Body of pancreas (tissue), 4 donors: Measurements from ENCODE around the gene PCDHGA6.
"Not testable (repeated sequence)": the region's sequence is repeated elsewhere in the genome, so short reads cannot be mapped to it uniquely, and the experiment has no call there.

ENCODE experiments used
- POLR2A ChIP-seq, 3 donors: fragments of 450-650 bp; IDR thresholded peaks; one replicate each; pipeline ENCODE4 v1.6.1; 2016; ENCODE audit warnings: antibody characterized with exemption in 3 of 3, mild to moderate bottlenecking in 2 of 3
- TF ChIP-seq, protein P1 (sequence below), 7 experiments: fragments of 450-650 bp in 4 of 7; fragments of 200-600 bp in 3 of 7; sonication (generic) in 3 of 7; IDR thresholded peaks; one replicate each; pipeline ENCODE4 v1.5.1; 2016 to 2019; ENCODE audit warnings: antibody characterized with exemption in 7 of 7

DNA sequence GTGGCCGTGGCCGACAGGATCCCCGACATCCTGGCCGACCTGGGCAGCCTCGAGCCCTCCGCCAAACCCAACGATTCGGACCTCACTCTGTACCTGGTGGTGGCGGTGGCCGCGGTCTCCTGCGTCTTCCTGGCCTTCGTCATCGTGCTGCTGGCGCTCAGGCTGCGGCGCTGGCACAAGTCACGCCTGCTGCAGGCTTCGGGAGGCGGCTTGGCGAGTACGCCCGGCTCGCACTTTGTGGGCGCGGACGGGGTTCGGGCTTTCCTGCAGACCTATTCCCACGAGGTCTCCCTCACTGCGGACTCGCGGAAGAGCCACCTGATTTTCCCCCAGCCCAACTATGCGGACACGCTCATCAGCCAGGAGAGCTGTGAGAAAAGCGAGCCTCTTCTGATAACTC is 27.7 kb upstream of the PCDHGA6 start:
- TF ChIP-seq POLR2A (IDR thresholded peaks at IDR 0.05), result not testable (repeated sequence)
- TF ChIP-seq, protein P1, sequence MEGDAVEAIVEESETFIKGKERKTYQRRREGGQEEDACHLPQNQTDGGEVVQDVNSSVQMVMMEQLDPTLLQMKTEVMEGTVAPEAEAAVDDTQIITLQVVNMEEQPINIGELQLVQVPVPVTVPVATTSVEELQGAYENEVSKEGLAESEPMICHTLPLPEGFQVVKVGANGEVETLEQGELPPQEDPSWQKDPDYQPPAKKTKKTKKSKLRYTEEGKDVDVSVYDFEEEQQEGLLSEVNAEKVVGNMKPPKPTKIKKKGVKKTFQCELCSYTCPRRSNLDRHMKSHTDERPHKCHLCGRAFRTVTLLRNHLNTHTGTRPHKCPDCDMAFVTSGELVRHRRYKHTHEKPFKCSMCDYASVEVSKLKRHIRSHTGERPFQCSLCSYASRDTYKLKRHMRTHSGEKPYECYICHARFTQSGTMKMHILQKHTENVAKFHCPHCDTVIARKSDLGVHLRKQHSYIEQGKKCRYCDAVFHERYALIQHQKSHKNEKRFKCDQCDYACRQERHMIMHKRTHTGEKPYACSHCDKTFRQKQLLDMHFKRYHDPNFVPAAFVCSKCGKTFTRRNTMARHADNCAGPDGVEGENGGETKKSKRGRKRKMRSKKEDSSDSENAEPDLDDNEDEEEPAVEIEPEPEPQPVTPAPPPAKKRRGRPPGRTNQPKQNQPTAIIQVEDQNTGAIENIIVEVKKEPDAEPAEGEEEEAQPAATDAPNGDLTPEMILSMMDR (IDR thresholded peaks at IDR 0.05), result not testable (repeated sequence)
